ENCODE data around the gene GRPEL2.

GRPEL2 gene

GRCh38 chr5:149355688-149356087, 10.4 kb downstream of the GRPEL2 start:
- DNase-seq (ENCODE audit: low read depth in 1 of 2, low spot score in 1 of 2), result no peak

- no peak for DNase-seq (ENCODE audit: low read depth in 1 of 2, low spot score in 1 of 2)
Measured at GRCh38 chr5:149356391-149356790, 11.1 kb downstream of the GRPEL2 start.

DNA sequence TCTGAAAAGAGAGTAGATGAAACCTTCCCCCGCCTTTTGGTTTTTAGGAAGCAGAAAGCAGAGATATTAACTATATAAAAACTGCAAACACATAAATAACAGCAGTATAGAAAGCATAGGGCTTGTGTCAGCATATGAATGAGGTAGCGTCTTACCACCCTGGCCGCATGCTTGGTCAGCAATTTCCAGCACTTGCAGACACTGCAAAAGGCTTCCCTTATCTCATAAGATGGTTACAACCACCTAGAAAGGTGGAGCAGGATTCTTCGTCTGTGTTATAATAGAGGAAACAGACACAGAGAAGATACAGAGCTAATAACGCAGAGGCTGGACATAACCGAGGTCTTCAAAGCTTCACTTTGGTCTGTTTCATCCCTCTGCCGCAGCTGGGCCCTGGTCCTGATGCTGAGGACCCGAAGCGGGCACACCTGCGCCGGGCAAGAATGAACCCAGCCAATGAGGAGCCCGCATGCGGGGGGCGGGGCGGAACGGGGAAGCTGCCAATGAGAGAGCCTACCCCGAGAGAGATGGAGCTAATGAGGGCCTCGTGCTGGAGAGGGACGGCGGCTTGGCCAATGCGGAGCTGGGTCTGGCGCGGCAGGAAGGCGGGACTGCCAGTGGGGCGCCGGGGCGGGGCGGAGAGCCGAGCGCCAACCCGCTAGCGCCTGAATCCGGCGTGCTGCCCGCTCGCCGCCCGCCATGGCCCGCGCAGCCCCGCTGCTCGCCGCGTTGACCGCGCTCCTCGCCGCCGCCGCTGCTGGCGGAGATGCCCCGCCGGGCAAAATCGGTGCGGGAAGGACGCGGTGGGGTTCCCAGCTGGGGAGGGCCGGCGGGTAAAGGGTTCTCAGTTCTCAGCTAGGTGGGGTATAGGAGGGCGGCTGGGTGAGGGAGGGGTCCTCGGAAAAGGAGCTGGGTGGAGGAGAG, 12.3 kb downstream of the GRPEL2 start, which contains the start of gene PCYOX1L:
Gene PCYOX1L (plus strand): TSS at position 677 of the 924 bp plus-strand sequence. CDS start 23 bp downstream, at position 700.
- DNase-seq (ENCODE audit: low read depth in 1 of 2, low spot score in 1 of 2), result peak; percentile 94 to 98

GRCh38 chr5:149358294-149358651, 13.0 kb downstream of the GRPEL2 start:
- no peak for DNase-seq (ENCODE audit: low read depth in 1 of 2, low spot score in 1 of 2)

DNA sequence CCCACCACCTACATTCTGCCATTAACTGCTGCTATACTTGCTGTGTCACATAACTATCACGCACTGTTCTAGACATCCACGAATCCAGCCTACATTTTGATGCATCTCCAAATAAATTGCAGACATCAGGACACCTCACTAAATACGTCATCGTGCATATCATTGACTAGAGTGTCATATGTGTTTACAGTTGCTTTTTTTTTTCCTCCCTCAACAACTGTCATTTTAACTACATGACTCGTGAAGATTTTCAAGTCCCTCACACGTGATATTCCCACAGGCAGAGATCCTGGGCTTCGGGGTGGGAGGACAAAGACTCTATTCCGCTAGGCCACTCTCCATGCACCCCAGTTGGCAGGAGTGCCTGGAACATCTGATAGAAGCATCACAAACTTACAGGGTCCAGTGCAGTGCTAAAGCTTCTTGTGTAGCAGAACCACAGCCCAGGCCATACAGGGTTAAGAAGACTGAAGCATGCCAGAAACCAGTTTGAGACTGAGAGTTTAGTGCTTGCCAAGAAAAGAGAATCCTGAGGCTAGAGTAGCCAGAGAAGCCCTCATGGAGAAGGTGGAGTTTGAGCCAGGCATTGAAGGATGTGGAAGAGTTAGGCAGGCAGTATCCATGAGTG, 13.7 kb downstream of the GRPEL2 start:
- DNase-seq (ENCODE audit: low read depth in 1 of 2, low spot score in 1 of 2), result no peak

GRCh38 chr5:149360272-149360671, 15.0 kb downstream of the GRPEL2 start:
- DNase-seq (ENCODE audit: low read depth in 1 of 2, low spot score in 1 of 2), result no peak

GRCh38 chr5:149362541-149362940, 17.2 kb downstream of the GRPEL2 start:
- DNase-seq (ENCODE audit: low read depth in 1 of 2, low spot score in 1 of 2), result no peak

DNA sequence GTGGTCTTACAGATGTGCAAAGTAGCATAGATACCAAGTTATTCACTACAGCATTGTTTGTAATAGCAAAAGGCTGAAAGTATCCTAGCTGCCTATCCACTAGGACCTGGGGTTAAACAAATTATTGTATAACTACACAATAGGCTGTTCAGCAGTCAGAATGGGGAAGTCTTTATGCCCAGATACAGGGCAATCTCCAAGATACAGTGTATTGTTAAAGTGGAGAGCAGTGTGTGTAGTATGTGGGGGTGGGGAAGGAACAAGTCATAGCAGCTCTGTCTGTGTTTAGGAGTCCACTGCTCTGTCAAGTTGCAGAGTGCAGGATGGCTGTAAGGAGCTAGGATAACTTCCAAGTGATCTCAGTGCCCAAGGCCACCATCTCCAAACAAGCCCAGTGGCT, 18.1 kb downstream of the GRPEL2 start:
- no peak for DNase-seq (ENCODE audit: low read depth in 1 of 2, low spot score in 1 of 2)

GRCh38 chr5:149363936-149364335, 18.6 kb downstream of the GRPEL2 start:
- DNase-seq (ENCODE audit: low read depth in 1 of 2, low spot score in 1 of 2), result no peak

DNA sequence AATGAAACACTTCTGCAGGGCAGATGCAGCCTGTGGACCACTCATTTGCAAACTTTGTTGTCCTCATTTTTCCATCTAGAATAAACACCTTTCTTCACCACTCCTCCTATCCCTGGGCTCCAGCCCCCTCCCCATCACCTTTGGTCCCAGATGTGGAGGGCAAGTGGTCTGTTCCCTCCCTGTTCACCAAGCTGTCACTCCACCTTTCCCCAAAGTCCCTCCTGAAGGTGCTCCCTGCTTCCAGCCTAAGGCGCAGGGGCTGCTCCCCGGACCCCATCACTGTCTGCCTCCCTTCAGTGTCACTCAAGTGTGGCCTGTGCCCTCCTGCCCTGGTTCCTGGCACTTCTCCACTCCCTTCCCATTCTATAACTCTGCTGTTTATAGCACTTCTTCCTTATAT, 19.4 kb downstream of the GRPEL2 start:
- DNase-seq (ENCODE audit: low read depth in 1 of 2, low spot score in 1 of 2), result no peak

DNA sequence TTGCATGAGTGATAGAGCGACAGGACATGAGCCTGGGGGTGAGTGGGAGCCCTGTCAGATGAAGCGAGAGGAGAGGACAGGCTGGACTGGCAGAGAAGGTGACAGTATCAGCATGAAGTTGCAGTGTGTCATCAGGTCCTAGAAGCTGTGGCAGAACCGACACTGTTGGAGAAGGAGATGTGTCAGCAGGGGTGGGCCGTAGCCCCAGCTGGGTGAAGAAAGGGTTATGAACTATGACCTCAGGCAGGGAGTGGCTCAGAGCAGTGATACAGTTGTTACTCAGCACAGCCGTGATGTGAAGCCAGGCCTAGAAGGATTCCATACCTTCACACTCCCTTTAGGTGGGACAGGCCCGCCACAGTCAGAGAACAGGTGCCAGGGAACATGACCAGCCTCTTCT, 20.1 kb downstream of the GRPEL2 start:
- no peak for DNase-seq (ENCODE audit: low read depth in 1 of 2, low spot score in 1 of 2)

GRCh38 chr5:149366169-149366729, 20.9 kb downstream of the GRPEL2 start:
- no peak for DNase-seq (ENCODE audit: low read depth in 1 of 2, low spot score in 1 of 2)

DNA sequence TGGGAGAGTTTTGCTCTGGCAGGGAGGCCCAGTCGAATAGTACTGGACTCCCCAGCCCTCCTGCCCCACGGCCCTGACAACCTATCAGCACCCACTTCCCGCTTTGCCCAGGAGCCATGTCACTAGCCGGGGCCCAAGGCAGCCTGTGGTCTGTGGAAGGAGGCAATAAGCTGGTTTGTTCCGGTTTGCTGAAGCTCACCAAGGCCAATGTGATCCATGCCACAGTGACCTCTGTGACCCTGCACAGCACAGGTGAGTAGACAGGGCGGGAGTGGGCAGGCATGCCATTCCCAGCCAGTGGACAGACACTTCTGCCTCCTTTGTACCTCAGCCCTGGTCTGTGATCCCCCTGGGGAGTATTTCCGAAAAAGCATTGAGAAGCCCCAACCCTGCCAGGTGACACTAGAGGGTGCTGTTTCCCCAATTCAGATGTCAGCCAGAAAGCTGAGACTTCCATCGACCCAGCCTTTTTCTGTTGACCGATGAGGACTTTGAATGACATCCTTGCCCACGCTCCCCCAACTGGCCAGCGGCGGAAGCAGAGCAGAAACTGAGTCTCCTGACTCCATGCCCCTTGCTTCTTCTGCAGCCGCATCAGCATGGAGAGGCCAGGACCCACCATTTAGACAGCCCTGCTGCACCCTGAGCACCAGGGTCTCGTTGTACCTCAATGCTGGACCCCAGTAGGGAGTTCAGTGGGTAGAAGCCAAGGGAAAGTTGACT, 22.1 kb downstream of the GRPEL2 start:
- peak in 1 of 2 donors; percentile 42 for DNase-seq (ENCODE audit: low read depth in 1 of 2, low spot score in 1 of 2)

DNA sequence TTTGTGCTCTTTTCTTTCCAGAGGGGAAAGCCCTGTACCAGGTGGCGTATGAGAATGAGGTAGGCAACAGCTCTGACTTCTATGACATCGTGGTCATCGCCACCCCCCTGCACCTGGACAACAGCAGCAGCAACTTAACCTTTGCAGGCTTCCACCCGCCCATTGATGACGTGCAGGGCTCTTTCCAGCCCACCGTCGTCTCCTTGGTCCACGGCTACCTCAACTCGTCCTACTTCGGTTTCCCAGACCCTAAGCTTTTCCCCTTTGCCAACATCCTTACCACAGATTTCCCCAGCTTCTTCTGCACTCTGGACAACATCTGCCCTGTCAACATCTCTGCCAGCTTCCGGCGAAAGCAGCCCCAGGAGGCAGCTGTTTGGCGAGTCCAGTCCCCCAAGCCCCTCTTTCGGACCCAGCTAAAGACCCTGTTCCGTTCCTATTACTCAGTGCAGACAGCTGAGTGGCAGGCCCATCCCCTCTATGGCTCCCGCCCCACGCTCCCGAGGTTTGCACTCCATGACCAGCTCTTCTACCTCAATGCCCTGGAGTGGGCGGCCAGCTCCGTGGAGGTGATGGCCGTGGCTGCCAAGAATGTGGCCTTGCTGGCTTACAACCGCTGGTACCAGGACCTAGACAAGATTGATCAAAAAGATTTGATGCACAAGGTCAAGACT, 22.8 kb downstream of the GRPEL2 start:
- DNase-seq (ENCODE audit: low read depth in 1 of 2, low spot score in 1 of 2), result no peak

- no peak for DNase-seq (ENCODE audit: low read depth in 1 of 2, low spot score in 1 of 2)
Measured at GRCh38 chr5:149370878-149371277, 25.6 kb downstream of the GRPEL2 start.

GRCh38 chr5:149371296-149371962, 26.1 kb downstream of the GRPEL2 start:
- peak; percentile 44 to 61 for DNase-seq (ENCODE audit: low read depth in 1 of 2, low spot score in 1 of 2)

- DNase-seq (ENCODE audit: low read depth in 1 of 2, low spot score in 1 of 2), result no peak
Measured at GRCh38 chr5:149372076-149372795, 26.9 kb downstream of the GRPEL2 start.

GRCh38 chr5:149372932-149373331, 27.6 kb downstream of the GRPEL2 start:
- no peak for DNase-seq (ENCODE audit: low read depth in 1 of 2, low spot score in 1 of 2)

- DNase-seq (ENCODE audit: low read depth in 1 of 2, low spot score in 1 of 2), result no peak
Measured at GRCh38 chr5:149374303-149374702, 29.0 kb downstream of the GRPEL2 start.

DNA sequence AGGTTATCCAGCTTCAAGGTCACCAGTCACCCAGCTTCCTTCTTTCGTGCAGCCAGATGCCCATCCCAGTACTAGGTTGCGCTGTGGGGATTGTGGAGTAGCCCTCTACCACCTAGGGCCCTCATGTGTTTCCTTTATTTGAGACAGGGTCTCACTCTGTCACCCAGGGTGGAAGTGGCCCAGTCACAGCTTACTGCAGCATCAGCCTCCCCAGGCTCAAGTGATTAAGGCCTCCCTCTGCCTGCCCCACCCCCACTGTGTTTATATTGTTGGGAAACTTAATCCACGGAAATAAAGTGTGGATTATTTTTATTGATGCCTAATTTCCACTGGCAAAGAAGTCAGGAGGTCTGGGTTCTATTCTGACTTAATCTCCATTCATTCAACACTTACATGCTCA, 29.5 kb downstream of the GRPEL2 start:
- DNase-seq (ENCODE audit: low read depth in 1 of 2, low spot score in 1 of 2), result no peak
